ENCODE results near the gene MIPOL1. TPM values are rescaled to one million over a fixed set of nuclear protein-coding genes. Genes with fewer than 3 reads are reported as not detected.

Gene MIPOL1
- total and polyA plus RNA-seq, 2 of the 13 experiments (the other 11 are each of a cell fraction or from before 2014, with no cell fraction given): 8.6 to 34.2 TPM

GRCh38 chr14:37215345-37215744 is 17.6 kb downstream of the MIPOL1 start:
- FAIRE-seq: no peak
- POLR2A ChIA-PET: no interaction called here
- Histone ChIP-seq H3K27ac (ENCODE audit: extremely low read length, insufficient read depth, low read length) (no peak overlapping the region), H2AFZ (ENCODE audit: low read length) (no peak overlapping the region), H3K4me1 (ENCODE audit: insufficient read depth, low read length) (peaks cover 3% of the 10 kb centered on the region), H3K4me2 (ENCODE audit: low read depth, low read length) (no peak overlapping the region), H3K27me3 (ENCODE audit: control insufficient read depth in 1 of 2, insufficient read depth in 2 of 2, low read length in 2 of 2) (no peaks in the 10 kb centered on the region), H3K9ac (ENCODE audit: insufficient read depth, low read depth, low read length) (no peak overlapping the region), H3K79me2 (ENCODE audit: insufficient read depth, low read length) (no peaks in the 10 kb centered on the region), H3K36me3 (replicated peaks in 1 of 2; ENCODE audit: control insufficient read depth in 1 of 2, insufficient read depth in 2 of 2, low read length in 2 of 2) (no peaks in the 10 kb centered on the region), H3K9me3 (ENCODE audit: low read length) (no peaks in the 10 kb centered on the region), H3K4me3 (replicated peaks in 1 of 3; ENCODE audit: insufficient read depth in 1 of 3, low read depth in 2 of 3, low read length in 3 of 3) (no peak overlapping the region), H4K20me1 (ENCODE audit: insufficient read depth, low read length) (no peaks in the 10 kb centered on the region)
- intact Hi-C loops (cut with micrococcal nuclease; ENCODE audit: unreplicated experiment) (no loop called here), in situ Hi-C loops (cut with HindIII; ENCODE audit: extremely low pct_ligation_motif_present, low pct_unique_long_range_greater_than_20kb) (no loop called here)
- CTCF ChIA-PET (ENCODE audit: low intra/inter-chr PET ratio, low total read pairs): no interaction called here
- 96% methylated on average over 3 of the region's 3 CpGs for WGBS (ENCODE audit: low lambda C conversion rate)
- no TSS peak for BruUV-seq (replicated peaks)
- no peak for ATAC-seq
- DNase-seq (ENCODE audit: low spot score): no peak
- TF ChIP-seq ZNF331 (CRISPR knock-in tag; IDR thresholded peaks at IDR 0.05) (no peak), CREB1 (IDR thresholded peaks at IDR 0.05) (peak; percentile 54; the same call in 1 of the 2 replicates), CREB1 (CRISPR knock-in tag; IDR thresholded peaks at IDR 0.05) (no peak), ATF7 (IDR thresholded peaks at IDR 0.05) (peak; percentile 94), ATF7 (CRISPR knock-in tag; IDR thresholded peaks at IDR 0.05) (no peak), FOXK2 (IDR thresholded peaks at IDR 0.05) (no peak)
- TF ChIP-seq, protein P1, sequence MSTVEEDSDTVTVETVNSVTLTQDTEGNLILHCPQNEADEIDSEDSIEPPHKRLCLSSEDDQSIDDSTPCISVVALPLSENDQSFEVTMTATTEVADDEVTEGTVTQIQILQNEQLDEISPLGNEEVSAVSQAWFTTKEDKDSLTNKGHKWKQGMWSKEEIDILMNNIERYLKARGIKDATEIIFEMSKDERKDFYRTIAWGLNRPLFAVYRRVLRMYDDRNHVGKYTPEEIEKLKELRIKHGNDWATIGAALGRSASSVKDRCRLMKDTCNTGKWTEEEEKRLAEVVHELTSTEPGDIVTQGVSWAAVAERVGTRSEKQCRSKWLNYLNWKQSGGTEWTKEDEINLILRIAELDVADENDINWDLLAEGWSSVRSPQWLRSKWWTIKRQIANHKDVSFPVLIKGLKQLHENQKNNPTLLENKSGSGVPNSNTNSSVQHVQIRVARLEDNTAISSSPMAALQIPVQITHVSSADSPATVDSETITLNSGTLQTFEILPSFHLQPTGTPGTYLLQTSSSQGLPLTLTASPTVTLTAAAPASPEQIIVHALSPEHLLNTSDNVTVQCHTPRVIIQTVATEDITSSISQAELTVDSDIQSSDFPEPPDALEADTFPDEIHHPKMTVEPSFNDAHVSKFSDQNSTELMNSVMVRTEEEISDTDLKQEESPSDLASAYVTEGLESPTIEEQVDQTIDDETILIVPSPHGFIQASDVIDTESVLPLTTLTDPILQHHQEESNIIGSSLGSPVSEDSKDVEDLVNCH (CRISPR knock-in tag; IDR thresholded peaks at IDR 0.05): no peak

GRCh38 chr14:37221073-37221472 is 23.3 kb downstream of the MIPOL1 start:
- TF ChIP-seq ZNF766 (CRISPR knock-in tag; IDR thresholded peaks at IDR 0.05; ENCODE audit: borderline replicate concordance) (no peak), TCF7 (IDR thresholded peaks at IDR 0.05; ENCODE audit: low read depth) (no peak), CBX5 (CRISPR knock-in tag; IDR thresholded peaks at IDR 0.05; ENCODE audit: borderline replicate concordance) (no peak), ZNF564 (CRISPR knock-in tag; IDR thresholded peaks at IDR 0.05) (peak; percentile 99), ZFP91 (CRISPR knock-in tag; IDR thresholded peaks at IDR 0.05; ENCODE audit: borderline replicate concordance) (no peak)
- TF ChIP-seq, protein P2, sequence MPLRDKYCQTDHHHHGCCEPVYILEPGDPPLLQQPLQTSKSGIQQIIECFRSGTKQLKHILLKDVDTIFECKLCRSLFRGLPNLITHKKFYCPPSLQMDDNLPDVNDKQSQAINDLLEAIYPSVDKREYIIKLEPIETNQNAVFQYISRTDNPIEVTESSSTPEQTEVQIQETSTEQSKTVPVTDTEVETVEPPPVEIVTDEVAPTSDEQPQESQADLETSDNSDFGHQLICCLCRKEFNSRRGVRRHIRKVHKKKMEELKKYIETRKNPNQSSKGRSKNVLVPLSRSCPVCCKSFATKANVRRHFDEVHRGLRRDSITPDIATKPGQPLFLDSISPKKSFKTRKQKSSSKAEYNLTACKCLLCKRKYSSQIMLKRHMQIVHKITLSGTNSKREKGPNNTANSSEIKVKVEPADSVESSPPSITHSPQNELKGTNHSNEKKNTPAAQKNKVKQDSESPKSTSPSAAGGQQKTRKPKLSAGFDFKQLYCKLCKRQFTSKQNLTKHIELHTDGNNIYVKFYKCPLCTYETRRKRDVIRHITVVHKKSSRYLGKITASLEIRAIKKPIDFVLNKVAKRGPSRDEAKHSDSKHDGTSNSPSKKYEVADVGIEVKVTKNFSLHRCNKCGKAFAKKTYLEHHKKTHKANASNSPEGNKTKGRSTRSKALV (CRISPR knock-in tag; IDR thresholded peaks at IDR 0.05): no peak
- no peak overlapping the region for H3K9ac ChIP-seq (ENCODE audit: insufficient read depth, low read depth, low read length)
- no peak overlapping the region for H3K4me3 ChIP-seq (replicated peaks in 1 of 3; ENCODE audit: insufficient read depth in 1 of 3, low read depth in 2 of 3, low read length in 3 of 3)
- no peaks in the 10 kb centered on the region for H3K79me2 ChIP-seq (ENCODE audit: insufficient read depth, low read length)
- POLR2A ChIA-PET: no interaction called here
- FAIRE-seq: no peak
- CTCF ChIA-PET (ENCODE audit: low intra/inter-chr PET ratio, low total read pairs): no interaction called here
- in situ Hi-C loops (cut with HindIII; ENCODE audit: extremely low pct_ligation_motif_present, low pct_unique_long_range_greater_than_20kb) (no loop called here), intact Hi-C loops (cut with micrococcal nuclease; ENCODE audit: unreplicated experiment) (no loop called here)
- no TSS peak for BruUV-seq (replicated peaks)
- H2AFZ ChIP-seq (ENCODE audit: low read length): no peak overlapping the region
- DNase-seq (ENCODE audit: low spot score): no peak
- H3K36me3 ChIP-seq (replicated peaks in 1 of 2; ENCODE audit: control insufficient read depth in 1 of 2, insufficient read depth in 2 of 2, low read length in 2 of 2): no peaks in the 10 kb centered on the region; a peak in 2 of 5 replicates
- no peak overlapping the region for H3K27ac ChIP-seq (ENCODE audit: extremely low read length, insufficient read depth, low read length)
- no peaks in the 10 kb centered on the region for H4K20me1 ChIP-seq (ENCODE audit: insufficient read depth, low read length)
- H3K4me1 ChIP-seq (ENCODE audit: insufficient read depth, low read length): no peaks in the 10 kb centered on the region
- WGBS (ENCODE audit: low lambda C conversion rate): 96% methylated on average over 3 of the region's 3 CpGs
- ATAC-seq: no peak
- no peak overlapping the region for H3K4me2 ChIP-seq (ENCODE audit: low read depth, low read length)
- H3K9me3 ChIP-seq (ENCODE audit: low read length): peaks cover 28% of the 10 kb centered on the region
- H3K27me3 ChIP-seq (ENCODE audit: control insufficient read depth in 1 of 2, insufficient read depth in 2 of 2, low read length in 2 of 2): no peaks in the 10 kb centered on the region
